Dedifferentiated amniotic fluid mesenchymal stem cell (primary cell): ENCODE data around the gene DSCAML1.
"Not testable (repeated sequence)": the region's sequence is repeated elsewhere in the genome, so short reads cannot be mapped to it uniquely, and the experiment has no call there.

Experiments
- DNase-seq: peaks from one replicate; pipeline ENCODE4 v3.0.0-alpha.2; 2016; ENCODE audit errors: extremely low spot score

Gene DSCAML1

DNA sequence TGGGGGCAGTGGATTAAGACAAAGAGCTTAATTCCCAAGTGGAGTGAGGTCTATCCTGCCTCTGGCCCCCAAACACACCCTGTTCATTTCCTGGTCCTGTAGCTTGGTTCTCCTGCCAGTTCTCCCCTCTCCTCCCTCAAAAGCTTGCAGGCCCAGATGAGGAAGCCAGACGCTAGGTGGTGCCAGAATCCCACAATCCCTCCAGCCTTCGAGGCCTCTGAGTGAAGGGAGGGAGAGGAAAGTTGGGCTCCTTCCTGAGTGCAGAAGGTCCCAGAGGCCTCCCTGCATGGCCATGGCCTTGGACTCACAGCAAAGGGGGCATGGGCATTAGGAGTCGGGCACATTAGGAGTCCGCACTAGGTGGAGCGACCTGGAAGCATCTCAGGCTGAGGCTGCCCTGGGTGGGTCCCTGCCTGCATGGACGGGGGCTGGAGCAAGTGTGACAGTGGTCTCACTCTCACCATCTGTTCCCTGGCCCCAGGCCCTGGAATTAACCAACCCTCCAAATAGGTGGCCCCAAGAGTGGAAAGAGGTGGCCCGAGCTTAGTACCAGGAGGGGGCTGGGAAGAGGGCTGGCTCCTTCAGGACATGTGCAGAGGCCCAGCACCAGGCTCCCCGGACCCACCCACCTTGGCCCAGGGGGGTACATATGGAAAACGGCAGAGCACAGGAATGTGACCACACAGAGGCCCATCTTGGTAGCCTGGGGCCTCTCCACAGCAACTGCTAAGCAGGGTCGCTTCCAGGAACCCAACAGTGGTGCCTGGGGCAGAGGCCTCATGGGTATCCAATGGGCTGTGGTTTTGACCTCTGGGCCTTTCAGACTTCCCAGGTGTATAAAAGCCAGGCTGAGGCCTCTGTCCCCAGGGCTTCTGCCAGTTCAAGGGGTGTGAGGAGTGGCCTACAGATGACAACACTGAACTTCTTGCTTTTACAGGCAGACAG is 22.4 kb upstream of the DSCAML1 start:
- no peak for DNase-seq

DNA sequence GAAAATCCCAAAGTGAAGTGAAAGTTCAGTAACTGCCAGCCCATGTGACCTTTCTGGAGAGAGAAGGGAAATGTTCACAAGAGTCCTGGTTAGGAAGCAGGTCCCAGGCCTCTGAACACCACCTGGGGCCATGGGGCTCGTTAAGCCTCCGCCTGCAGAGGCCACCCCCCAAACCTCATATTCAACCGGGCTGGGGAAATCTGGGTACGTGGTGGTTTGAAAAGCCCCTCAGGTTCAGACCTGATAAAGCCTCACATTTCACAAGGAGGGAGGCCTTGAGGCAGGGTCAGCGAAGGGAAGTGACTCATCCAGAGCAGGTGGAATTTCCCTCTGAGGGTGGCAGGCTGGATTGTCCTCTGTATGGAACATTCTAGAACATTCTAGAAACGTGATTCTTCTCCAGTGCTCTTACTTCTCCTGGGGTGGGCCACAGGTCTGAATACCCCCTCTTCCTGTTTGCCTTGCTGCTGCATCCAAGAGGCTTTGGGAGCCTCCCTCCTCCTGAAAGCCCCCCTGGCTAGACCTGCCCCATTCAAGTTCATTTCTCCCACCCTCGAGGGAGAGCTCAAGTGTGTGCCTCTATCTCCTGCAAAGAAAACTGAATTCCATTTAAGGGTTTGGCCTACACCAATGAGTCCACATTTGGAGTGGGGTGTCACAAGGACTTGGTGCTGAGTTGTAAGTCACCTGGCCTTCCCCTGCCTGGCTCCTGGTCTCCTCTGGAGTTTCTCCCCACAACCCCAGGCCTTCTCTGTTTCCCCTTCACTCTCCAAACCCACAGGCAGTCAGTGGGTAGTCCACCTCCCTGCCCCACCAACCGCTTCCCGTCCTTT is 21.2 kb upstream of the DSCAML1 start:
- DNase-seq: no peak

DNA sequence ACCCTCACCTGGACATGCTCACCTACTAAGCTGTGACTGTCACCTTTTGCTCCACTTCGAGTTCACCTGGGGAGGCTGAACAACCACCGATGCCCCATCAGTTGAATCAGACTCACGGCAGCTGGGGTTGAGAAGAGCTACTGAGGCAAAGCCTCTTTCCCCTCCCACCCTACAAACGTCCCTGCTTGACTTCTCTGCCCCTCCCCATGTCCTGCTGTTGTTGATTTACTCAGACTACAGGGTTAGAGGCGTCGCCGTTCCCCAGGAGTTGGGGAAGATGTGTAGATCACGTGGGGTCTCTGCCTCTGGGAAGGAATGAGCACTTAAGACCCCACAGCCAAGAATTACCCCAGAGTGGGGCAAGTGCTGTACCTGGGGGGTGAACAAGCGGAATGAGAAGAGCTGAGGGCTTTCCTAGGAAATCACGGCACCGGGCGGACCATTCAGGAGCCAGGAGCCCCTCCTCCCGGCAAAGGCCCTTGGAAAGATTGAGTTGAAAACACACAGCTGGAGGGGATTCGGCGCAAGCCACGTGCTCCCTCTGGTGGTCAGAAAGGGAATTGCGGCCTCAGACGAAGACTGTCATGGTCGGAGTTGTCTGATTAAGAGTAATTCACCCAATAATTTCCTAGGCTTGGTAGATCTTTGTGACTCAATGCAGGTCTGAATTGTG is 20.5 kb upstream of the DSCAML1 start:
- peak; percentile 80 for DNase-seq

DNA sequence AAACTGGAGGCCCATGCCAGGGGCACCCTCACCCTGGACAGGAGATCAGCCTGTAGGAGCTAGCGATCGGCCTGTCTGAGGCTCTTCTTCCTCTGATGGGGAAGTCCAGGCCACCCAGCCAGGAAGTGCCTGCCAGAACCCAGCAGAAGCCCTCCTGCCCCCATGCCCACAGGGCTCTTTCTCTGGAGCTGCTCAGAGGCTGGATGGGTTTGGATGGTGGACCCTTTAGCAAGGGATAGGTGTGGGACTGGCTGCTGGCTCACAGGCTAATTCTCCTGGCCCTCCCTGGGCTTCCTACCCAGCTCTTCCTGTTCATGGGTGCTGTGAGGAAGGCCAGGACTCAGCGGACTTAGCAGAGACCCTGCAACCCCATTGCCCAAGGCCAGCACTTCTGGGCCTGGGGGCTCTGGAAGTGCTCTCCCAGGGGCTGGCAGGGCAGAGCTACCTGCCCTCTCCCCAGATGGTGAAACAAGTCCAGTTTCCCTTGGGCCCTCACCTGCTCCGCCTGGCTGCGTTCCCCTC is 19.9 kb upstream of the DSCAML1 start:
- no peak for DNase-seq

DNA sequence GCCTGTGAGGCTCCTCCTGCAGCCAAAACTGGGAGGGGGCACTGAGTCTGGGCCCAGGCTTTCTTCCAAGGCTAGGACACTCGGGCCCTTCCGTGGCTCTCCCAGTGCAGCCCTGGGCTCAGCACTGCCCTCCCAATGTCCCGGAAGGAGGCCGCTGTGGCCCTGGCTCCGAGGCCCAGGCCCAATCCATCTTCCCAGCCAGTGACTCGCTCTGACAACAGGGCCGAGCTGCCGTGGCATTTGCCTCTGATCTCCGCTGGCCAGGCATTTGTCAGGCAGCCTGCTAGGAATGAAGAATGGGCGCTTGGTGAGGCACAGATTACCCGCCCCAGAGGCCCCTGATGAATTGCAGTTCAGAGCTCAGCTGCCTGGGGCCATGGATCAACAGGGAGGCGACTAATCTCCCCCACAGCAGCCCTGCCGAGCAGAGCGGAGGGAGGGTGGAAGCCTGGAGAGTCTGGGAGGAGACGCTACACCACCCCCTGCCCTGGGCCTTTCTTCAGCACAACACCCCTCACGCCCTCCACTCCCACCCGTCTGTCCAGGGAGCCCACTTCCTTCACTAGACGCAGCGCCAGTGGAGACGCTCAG is 19.2 kb upstream of the DSCAML1 start:
- DNase-seq: no peak

DNA sequence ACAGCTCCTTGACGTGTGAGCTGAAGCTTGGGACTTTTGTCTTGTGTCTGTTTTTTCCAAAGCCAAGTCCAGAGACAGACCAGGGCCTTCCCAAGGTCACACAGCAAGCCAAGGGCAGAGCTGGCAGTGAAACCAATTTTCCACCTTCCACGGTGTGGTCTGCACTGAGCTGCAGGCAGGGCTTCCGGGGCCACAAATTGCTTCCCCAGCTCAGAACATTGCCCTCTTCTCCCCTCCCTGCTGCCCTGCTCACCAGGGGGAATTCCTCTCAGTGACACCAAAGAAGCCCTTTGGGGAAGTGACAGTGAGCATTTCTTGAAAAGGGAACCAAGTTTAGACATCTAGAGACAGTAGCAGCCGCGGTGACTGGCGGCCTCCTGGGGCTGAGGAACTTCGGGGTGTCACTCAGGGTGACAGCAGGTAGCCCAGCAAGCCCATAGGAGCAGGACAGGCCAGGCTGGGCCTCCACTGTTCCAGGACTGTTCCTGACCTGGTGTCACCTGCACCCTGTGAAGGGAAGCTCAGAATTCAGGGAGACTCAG is 18.3 kb upstream of the DSCAML1 start:
- DNase-seq: no peak

DNA sequence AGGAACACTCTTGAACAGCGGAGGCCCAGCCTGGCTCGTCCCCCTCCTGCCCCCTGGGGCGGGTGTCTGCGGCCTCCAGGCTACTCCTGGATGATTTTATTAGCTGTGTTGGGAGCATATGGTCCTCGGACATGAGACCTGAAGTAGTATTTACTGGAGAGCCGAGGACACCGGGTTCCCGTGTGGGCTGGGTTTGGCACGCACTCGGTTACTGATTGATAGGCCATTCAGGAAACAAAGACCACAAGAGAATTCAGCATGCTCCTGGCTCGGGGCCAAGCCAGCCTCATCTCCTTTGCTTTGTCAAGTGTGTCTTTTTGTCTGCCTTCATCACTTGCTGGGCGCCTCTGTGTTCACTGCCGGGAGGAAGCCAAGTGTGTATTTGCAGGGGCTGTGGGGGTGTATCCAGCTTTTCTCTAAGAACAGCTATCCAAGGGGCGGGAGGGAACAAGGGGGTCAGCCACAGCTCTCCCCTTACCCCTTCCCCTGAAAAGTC is 17.8 kb upstream of the DSCAML1 start:
- DNase-seq: no peak

DNA sequence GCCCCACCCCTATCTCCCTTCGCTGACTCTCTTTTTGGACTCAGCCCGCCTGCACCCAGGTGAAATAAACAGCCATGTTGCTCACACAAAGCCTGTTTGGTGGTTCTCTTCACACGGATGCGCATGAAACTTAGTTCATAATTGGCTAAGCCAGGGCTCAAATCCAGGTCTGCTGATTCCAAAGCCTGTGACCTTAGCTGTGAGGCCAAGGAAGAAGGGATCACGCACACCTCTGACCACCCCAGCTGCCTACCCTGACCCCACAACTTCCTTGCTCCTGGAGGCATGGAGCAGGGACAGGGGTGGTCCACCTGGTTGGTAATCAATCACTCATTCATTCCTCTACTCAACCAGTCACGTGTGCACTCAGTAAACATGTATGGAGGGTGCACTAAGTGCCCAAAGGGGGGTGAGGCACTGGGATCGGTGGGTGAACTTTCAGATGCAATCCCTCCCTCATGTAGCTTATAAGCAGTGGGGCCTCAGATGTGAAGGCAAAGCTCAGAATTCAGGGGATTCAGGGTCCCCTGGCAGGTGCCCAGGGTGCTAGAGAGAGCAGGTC is 17.3 kb upstream of the DSCAML1 start:
- no peak for DNase-seq

DNA sequence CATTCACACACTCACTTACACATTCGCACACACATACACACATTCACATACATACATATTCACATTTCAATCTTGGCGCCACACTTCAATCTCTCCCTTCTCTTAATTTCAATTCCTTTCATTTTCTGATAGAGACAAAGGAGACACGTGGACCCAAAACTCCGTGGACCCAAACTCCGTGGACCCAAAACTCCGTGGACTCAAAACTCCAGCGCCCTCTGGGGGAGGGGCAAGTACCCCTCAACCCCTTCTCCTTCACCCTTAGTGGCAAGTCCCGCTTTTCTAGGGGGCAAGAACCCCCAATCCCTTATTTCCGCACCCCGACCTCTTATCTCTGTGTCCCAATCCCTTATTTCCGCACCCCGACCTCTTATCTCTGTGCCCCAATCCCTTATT is 13.0 kb upstream of the DSCAML1 start:
- not testable (repeated sequence) for DNase-seq

DNA sequence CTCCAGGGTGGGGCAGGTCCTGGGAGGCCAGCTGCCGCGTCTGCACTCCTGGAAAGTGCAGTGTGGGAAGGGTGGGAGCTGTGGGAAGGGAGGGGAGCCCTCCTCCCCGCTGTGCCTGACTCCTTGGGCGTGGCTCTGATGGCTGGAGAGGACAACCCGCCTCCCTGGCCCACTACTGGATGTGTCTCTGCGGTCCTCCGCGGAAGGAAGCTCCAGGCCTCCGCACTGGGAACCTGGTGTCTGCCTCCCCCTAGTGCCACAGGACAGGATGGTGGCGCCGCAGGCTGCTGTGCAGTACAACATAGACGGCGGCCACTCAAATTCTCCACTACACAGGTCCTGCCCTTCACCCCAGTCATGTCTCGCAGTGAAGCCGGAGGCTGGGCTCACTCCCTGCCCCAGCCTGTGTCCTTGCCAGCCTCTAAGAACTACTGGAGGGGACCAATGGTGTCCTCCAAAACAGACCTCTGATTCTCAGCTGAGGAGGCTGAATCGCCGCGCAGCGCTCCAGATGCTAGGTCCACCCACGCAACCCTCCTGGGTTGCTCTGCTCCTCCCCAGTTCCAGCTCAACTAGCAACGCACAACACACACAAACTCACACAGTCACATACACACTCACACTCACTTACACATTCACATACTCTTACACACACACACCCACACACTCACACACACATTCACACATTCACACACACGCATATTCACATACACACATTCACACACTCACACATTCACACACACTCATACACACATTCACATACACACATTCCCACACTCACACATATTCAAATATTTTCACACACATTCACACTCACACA is 12.4 kb upstream of the DSCAML1 start:
- DNase-seq: no peak

DNA sequence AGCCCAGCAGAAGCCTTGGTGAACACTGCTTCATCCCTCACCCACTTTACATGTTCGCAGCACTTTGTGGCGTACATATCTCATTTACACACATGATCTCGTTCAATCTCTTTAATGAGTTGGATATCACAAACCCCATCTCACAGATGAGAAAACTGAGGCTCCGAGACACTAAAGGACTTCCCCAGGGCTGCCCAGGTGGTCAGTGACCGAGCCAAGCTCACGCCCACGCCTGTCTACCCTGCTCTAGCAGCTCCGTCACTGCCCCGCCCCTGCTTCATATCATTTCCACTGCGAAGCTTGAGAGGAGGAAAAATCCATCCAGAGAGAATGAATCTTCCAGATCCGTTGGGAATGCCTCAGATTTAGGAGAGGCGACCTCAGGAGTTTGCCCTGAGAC is 11.8 kb upstream of the DSCAML1 start:
- DNase-seq: no peak

DNA sequence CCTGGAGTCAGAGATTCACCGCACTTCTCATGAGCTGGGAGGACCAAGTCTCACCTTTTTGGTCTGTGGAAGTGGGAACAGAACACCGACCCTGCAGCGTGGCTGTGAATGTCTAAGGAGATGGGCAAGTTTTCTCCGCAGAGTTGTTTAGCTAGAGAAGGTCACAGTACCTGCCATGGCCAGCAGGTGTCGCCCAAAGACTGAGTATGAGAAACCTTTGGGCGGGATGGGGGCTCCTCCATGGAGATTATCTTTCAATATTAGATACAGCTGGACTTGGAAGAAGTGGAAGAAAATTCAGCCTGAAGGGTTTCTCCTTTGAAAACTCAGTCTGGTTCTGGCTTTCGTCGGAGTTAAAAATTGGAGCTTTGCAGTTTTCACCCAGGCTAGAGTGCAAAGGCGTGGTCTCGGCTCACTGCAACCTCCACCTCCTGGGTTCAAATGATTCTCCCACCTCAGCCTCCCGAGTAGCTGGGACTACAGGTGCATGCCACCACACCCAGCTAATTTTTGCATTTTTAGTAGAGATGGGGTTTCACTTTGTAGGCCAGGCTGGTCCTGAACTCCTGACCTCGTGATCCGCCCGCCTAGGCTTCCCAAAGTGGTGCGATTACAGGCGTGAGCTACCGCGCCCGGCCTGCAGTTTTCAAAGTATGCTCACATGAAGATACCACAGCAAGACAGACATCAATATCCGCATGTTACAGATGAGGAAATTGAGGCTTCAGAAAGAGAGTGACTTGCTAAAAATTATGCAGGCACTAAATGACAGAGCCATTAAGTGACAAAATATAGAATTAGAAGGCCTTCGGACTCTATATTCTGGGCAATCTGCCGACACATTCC is 10.7 kb upstream of the DSCAML1 start:
- DNase-seq: peak; percentile 47

DNA sequence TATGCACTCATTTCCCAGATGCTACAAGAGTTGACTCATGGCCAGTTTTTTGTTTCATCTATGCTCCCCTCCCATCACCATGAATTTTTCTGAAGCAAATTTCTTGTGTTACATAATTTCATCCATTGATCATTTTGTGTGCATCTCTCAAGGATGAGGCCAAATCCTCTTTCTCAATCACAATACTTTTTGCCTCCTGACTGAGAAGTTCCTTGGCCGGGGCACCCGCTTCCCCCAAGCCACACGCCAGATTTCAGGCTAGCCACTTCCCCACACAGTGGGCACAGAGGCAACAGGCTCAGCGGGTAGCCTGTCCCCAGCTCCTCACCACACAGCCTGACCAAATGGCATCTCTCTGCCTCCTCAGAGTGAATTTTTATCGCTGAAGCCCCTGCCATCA is 9.8 kb upstream of the DSCAML1 start:
- no peak for DNase-seq

DNA sequence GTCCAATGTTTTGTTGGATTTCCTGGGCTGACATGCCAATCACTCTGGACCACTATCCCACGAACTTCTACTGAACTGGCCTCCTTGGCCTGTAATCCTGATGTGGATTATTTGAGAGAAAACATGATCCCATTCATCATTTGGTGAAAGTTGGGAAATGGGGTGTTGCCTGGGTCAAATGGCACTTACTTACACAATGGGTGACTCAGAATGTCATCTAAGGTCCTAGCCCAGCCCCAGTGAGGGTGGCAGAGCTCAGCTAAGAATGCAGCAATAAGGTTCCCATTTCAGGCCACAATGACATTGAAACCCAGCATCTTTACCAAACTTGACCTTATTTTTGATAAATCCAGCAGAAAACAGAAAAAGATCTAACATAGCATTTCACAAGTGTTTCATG is 8.0 kb upstream of the DSCAML1 start:
- no peak for DNase-seq

DNA sequence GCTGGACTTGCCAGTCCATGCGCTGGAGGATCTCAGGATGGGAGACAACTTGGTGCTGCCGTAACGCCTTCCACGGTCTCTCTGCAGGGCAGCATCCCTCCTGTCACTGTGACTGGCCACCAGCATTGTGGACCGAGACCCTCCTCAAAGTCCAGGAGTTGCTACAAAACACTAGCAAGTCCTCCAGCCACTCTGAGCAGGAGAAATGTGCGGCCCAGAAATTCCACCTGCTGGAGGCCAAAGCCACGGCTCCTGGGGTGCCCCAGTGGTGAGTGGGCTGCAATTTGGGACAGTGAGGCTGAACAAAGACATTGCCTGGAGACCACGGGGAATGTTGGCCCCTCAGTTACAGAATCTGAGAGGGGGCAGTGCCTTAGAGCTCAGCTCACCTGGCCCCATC is 6.9 kb upstream of the DSCAML1 start:
- DNase-seq: no peak

DNA sequence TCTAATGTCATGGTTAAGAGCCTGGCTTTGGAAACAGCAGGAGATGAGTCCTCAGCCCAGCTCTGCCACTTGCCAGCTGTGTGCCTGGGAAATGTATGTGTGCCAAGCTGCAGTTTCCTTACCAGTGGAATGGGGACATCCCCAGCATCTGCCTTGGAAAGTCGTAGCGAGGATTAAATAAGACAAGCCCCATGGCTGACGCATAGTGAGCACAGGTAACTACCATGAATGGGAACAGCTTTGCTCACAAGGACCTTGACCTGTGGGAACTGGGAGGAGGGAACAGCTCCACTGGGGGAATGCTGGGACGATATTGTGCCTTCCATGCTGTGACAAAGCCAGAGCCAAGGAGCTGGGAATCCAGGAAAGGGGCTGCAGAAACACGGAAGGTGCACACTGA is 2.6 kb upstream of the DSCAML1 start:
- DNase-seq: no peak

DNA sequence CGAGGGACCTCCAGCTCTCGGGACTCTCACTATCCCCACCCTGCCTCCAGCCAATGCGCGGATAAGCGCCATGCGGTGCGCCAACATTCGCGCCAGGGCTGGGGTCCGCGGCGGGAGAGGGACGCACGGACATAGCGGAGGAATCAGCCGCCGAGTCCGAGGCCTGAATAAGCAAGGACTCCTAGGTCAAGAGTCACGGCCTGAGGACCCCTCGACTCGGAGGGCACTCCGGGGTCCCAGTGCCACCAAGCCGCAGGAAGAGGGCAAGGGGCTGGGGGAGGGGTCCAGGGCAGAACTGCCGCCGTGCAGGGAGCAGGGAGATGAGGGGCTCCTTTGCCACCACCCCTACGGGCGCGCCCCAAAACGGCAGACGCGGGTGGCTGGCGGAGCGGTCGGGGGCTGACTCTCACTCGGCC is 552 bp downstream of the DSCAML1 start:
- no peak for DNase-seq

DNA sequence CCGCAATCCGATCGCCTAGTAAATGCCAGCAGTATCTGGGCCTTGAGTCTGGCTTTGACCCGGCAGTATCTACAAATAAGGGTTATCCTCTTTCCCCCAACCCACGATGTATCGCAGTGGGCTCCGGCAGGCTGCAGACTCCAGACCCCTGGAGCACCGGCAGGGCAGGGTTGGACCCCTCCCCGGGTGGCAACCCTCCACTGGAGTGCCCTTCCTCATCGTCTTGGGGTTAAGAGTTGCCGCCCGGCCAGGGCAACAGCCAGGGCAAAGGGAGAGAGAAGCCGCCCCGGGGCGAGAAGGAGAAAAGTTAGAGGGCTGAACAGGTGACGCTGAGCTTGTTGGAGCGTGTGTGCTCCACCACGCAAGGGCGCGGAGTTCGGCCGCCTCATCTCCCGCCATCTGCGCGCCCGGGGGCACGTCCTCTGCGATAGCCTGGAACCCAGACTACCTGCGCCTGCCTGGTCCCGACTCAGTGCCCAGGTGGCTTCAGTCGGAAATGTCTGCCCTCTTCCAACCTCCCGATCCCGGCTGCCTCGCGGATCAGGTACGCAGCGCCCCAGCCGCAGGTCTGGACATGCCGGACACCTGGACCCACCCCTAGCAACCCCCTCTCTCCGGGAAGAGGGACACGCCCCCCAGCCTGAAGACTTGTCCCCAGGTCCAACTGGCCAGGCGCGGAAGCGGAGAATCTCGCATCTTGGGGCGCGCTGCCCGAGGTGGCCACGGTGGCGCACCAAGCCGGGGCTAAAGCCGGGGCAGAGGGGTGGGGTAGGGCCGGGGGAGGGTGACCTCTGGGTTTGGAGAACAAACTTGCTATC is 1.2 kb downstream of the DSCAML1 start:
- no peak for DNase-seq
